ENCODE measurements around the gene TUBB2B. TPM values are rescaled to one million over a fixed set of nuclear protein-coding genes. Genes with fewer than 3 reads are reported as not detected.
"Not testable (repeated sequence)": the region's sequence is repeated elsewhere in the genome, so short reads cannot be mapped to it uniquely, and the experiment has no call there.

TUBB2B gene
- polyA plus RNA-seq, 1 experiment = 13.3 TPM

DNA sequence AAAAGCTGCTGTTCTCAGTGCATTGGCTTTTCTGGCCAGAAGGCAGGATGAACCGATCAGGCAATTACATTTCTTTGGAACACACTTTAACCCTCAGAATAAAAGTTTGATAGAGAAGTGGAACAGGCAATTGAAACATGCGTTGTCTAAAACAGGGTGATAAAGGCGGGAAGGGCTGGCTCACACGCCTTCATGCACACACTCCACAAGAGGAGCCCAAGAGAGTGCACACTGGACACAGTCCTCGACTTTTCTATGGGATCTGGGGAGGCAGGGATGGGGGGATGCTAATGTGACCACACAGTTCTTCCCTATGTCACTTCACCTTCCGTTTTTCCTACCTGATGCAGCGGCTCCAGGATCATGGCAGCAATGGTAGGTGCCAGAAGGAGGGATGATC lies 39.2 kb downstream of the TUBB2B start:
- CTCF ChIA-PET = interaction anchor here (0.8 kb wide), 1 partner anchor 30 kb away, joined by 3 read pairs; no protein-coding TSS in a partner anchor
- POLR2A ChIA-PET = no interaction called here
- H3K4me3 ChIP-seq (ENCODE audit: low read depth, low read length) = no peak overlapping the region
- DNase-seq (ENCODE audit: low read depth) = no peak
- H3K27me3 ChIP-seq (ENCODE audit: control insufficient read depth, insufficient read depth, low read length) = peaks cover 3% of the 10 kb centered on the region; the same call in 1 of the 2 replicates
- no peaks in the 10 kb centered on the region for H3K36me3 ChIP-seq (ENCODE audit: control insufficient read depth, insufficient read depth, low read length)
- TF ChIP-seq, protein P1, sequence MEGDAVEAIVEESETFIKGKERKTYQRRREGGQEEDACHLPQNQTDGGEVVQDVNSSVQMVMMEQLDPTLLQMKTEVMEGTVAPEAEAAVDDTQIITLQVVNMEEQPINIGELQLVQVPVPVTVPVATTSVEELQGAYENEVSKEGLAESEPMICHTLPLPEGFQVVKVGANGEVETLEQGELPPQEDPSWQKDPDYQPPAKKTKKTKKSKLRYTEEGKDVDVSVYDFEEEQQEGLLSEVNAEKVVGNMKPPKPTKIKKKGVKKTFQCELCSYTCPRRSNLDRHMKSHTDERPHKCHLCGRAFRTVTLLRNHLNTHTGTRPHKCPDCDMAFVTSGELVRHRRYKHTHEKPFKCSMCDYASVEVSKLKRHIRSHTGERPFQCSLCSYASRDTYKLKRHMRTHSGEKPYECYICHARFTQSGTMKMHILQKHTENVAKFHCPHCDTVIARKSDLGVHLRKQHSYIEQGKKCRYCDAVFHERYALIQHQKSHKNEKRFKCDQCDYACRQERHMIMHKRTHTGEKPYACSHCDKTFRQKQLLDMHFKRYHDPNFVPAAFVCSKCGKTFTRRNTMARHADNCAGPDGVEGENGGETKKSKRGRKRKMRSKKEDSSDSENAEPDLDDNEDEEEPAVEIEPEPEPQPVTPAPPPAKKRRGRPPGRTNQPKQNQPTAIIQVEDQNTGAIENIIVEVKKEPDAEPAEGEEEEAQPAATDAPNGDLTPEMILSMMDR (IDR thresholded peaks at IDR 0.05; ENCODE audit: insufficient read depth, low read depth, low read length) = no peak

DNA sequence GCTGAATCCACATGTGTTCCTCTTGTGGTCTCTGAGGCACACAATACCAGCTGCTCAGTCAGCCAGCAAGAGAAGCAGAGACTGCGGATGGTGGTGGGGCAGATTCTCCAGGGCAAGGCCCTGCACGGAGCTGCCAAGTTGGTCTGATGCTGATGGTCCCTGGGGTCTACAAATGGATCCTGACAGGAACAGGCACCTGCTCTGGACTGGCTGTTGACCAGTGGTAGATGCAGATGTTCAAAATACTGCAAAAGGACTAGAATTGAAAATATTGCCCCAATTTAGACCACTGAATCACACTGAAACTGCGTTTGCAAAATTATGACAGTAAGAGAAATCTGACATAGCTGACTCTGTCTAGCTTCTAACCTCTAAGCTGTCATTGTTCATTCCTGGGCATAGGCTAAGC lies 40.5 kb downstream of the TUBB2B start:
- ChIA-PET POLR2A (no interaction called here), CTCF (no interaction called here)
- no peak for DNase-seq (ENCODE audit: low read depth)
- TF ChIP-seq, protein P1 (IDR thresholded peaks at IDR 0.05; ENCODE audit: insufficient read depth, low read depth, low read length) = no peak
- Histone ChIP-seq H3K36me3 (ENCODE audit: control insufficient read depth, insufficient read depth, low read length) (no peaks in the 10 kb centered on the region), H3K4me3 (ENCODE audit: low read depth, low read length) (no peak overlapping the region), H3K27me3 (ENCODE audit: control insufficient read depth, insufficient read depth, low read length) (peaks cover 3% of the 10 kb centered on the region; the same call in 1 of the 2 replicates)

DNA sequence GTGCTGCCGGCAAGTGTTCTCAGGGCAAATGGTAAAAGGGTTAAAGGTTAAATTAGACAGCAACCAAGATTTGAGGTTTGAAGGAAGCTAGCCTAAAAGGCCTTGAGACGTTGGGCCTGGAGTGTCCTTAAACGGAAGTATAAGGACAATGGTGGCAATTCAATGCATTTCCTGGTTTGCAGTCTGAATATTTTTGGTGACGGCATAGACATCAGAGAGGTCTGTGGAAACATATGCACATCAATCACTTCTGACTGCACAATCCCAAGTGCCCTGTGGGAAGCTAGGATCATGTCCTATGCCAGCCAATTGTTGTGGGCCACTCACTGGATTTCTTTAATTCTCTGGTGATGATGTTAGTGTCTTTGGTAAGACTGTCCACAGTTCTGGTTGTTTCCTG lies 44.4 kb downstream of the TUBB2B start:
- no peaks in the 10 kb centered on the region for H3K36me3 ChIP-seq (ENCODE audit: control insufficient read depth, insufficient read depth, low read length)
- ChIA-PET CTCF (interaction anchor here (0.6 to 1.1 kb wide), 2 partner anchors 12 to 172 kb away, joined by 3 to 4 read pairs; no protein-coding TSS in a partner anchor), POLR2A (interaction anchor here (0.7 kb wide), 1 partner anchor 27 kb away, joined by 3 read pairs; no protein-coding TSS in a partner anchor)
- no peak overlapping the region for H3K4me3 ChIP-seq (ENCODE audit: low read depth, low read length)
- H3K27me3 ChIP-seq (ENCODE audit: control insufficient read depth, insufficient read depth, low read length) = peaks cover 3% of the 10 kb centered on the region; the same call in 1 of the 2 replicates
- TF ChIP-seq, protein P1 (IDR thresholded peaks at IDR 0.05; ENCODE audit: insufficient read depth, low read depth, low read length) = no peak
- DNase-seq (ENCODE audit: low read depth) = no peak

DNA sequence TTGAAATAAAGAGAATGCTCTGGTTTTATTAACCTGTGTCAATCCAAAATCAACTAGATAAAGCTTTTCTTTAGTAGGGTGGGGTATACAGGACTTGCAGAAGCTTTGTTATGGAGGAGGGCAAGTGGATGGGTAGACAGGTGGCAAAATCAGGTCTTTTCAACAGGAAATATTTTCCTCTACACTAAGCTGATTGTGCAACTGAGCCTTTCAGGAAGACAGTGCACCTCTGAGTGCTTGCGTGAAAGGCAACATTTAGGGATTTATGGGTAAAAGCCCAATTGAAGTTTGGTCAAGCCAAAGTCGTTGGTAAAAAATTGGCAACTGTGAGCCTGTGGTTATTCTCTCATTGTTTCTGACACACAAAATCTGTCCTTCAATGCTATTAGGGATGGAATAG lies 46.3 kb downstream of the TUBB2B start:
- no peak for DNase-seq (ENCODE audit: low read depth)
- Histone ChIP-seq H3K27me3 (ENCODE audit: control insufficient read depth, insufficient read depth, low read length) (peaks cover under 1% of the 10 kb centered on the region; the same call in 1 of the 2 replicates), H3K36me3 (ENCODE audit: control insufficient read depth, insufficient read depth, low read length) (no peaks in the 10 kb centered on the region), H3K4me3 (ENCODE audit: low read depth, low read length) (no peak overlapping the region)
- TF ChIP-seq, protein P1 (IDR thresholded peaks at IDR 0.05; ENCODE audit: insufficient read depth, low read depth, low read length) = no peak
- ChIA-PET POLR2A (no interaction called here), CTCF (no interaction called here)

DNA sequence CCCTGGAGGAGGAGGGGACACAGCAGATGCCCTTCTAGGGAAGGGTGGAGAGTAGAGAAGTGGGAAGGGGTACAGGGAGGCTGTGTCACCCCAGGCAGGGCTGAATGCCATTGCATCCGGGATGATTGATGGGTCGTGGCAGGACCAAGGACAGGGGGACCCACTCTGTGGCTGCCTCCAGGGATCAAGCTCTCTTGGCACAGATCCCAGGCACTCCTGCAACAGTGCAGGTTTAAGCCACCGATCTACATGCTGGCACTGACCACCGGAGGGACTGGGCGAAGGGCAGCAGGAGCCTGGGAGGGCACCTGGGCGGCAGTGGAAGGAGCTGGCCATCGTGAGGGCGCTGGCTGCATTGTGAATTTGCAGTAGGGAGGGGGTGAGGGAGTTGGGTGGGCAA lies 47.5 kb downstream of the TUBB2B start:
- CTCF ChIA-PET; H3K27me3 ChIP-seq (ENCODE audit: control insufficient read depth, insufficient read depth, low read length); DNase-seq (ENCODE audit: low read depth); POLR2A ChIA-PET; H3K36me3 ChIP-seq (ENCODE audit: control insufficient read depth, insufficient read depth, low read length): not testable (repeated sequence)
- H3K4me3 ChIP-seq (ENCODE audit: low read depth, low read length) = peak overlapping the region; percentile 37

DNA sequence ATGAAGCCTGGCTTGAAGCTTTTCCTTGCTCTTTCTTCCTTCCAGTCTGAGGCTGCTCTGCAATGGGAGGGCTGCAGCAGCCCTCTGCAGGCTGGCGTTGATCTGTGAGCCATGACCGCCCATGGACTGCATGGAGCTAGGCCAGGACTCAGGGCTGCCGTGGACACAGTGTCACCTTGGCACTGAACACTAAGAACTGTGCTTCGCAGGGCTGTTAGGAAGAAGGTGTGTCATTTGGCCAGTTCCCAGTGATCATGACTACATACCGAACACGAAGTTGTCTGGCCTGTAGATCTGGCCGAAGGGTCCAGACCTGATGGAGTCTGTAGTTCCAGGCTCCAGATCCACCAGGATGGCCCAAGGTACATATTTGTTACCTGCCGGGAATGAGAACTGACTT lies 48.8 kb downstream of the TUBB2B start:
- POLR2A ChIA-PET; DNase-seq (ENCODE audit: low read depth); CTCF ChIA-PET; H3K27me3 ChIP-seq (ENCODE audit: control insufficient read depth, insufficient read depth, low read length); H3K4me3 ChIP-seq (ENCODE audit: low read depth, low read length); H3K36me3 ChIP-seq (ENCODE audit: control insufficient read depth, insufficient read depth, low read length): not testable (repeated sequence)

Data from BJ (cell line).